ENCODE data around the gene URGCP.

GRCh38 chr7:43921423-43921822 is 15.0 kb upstream of the URGCP start:
- no peak for TF ChIP-seq CTCF (conservative IDR thresholded peaks at IDR 0.05; ENCODE audit: low read depth, low read length)
- no peak for TF ChIP-seq EZH2 (IDR thresholded peaks at IDR 0.05; ENCODE audit: borderline replicate concordance, low read depth, low read length, poor library complexity, severe bottlenecking)
